ENCODE measurements around the gene POC5.

DNA sequence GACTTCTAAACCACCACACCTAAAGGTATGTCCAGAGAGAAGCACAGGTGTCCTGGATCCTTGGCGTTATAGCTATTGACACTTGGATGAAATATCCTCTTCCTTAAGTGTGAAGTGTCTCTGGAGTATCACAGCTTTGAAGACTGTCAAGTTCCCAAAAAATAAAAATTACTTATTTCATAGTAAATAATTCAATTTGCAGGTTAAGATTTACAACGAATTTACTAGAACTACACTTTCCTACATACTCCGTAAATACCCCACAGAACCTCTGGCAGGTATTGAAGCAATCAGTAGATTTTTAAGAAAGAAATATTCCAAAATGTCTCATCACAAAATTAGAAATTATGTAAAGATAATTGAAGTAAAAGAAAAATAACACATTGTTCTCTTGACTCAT lies 27.1 kb upstream of the POC5 start:
- TF ChIP-seq, protein P1, sequence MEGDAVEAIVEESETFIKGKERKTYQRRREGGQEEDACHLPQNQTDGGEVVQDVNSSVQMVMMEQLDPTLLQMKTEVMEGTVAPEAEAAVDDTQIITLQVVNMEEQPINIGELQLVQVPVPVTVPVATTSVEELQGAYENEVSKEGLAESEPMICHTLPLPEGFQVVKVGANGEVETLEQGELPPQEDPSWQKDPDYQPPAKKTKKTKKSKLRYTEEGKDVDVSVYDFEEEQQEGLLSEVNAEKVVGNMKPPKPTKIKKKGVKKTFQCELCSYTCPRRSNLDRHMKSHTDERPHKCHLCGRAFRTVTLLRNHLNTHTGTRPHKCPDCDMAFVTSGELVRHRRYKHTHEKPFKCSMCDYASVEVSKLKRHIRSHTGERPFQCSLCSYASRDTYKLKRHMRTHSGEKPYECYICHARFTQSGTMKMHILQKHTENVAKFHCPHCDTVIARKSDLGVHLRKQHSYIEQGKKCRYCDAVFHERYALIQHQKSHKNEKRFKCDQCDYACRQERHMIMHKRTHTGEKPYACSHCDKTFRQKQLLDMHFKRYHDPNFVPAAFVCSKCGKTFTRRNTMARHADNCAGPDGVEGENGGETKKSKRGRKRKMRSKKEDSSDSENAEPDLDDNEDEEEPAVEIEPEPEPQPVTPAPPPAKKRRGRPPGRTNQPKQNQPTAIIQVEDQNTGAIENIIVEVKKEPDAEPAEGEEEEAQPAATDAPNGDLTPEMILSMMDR (IDR thresholded peaks at IDR 0.05; ENCODE audit: insufficient read depth, low read depth, low read length): no peak
- no peak for TF ChIP-seq EZH2 (IDR thresholded peaks at IDR 0.05; ENCODE audit: insufficient read depth, low read length)

All from astrocyte (in vitro differentiated cells and primary cell).